Neural crest cell (in vitro differentiated cells): Measurements from ENCODE around the gene CDH13. TPM values are rescaled to one million over a fixed set of nuclear protein-coding genes. Genes with fewer than 3 reads are reported as not detected.

ENCODE experiments used
- DNase-seq: peaks from one replicate; pipeline ENCODE4 v3.0.0; 2021; ENCODE audit warnings: low read depth, mixed read lengths, low spot score
- H3K27ac Mint-ChIP-seq: one replicate; pipeline ENCODE4 v1.8.0; 2021; ENCODE audit warnings: mild to moderate bottlenecking, mixed read lengths; ENCODE audit not compliant: unreplicated experiment
- H3K27me3 Mint-ChIP-seq: 2 replicates; pipeline ENCODE4 v1.8.0; 2021; ENCODE audit warnings: low read depth, mild to moderate bottlenecking, mixed read lengths
- H3K36me3 Mint-ChIP-seq: 2 replicates; pipeline ENCODE4 v1.8.0; 2021; ENCODE audit warnings: low read depth, mild to moderate bottlenecking, mixed read lengths
- H3K4me1 Mint-ChIP-seq: 2 replicates; pipeline ENCODE4 v1.8.0; 2021; ENCODE audit warnings: mixed read lengths
- H3K4me3 Mint-ChIP-seq: one replicate; pipeline ENCODE4 v1.8.0; 2021; ENCODE audit warnings: mild to moderate bottlenecking, mixed read lengths
- H3K9me3 Mint-ChIP-seq: 2 replicates; pipeline ENCODE4 v1.8.0; 2021; ENCODE audit warnings: mixed read lengths
- CTCF ChIP-seq: fragments of 200-600 bp; sonication (generic); conservative IDR thresholded peaks from 2 replicates; pipeline ENCODE4 v1.5.0; 2021; ENCODE audit warnings: antibody characterized with exemption, mild to moderate bottlenecking
- total RNA-seq: library from RNA; stranded (reverse); gene quantifications from 2 replicates; pipeline ENCODE4 v1.2.1, GENCODE V29; 2021

Gene CDH13
- total RNA-seq, 1 donor from 2014 or later = 1.1 TPM

DNA sequence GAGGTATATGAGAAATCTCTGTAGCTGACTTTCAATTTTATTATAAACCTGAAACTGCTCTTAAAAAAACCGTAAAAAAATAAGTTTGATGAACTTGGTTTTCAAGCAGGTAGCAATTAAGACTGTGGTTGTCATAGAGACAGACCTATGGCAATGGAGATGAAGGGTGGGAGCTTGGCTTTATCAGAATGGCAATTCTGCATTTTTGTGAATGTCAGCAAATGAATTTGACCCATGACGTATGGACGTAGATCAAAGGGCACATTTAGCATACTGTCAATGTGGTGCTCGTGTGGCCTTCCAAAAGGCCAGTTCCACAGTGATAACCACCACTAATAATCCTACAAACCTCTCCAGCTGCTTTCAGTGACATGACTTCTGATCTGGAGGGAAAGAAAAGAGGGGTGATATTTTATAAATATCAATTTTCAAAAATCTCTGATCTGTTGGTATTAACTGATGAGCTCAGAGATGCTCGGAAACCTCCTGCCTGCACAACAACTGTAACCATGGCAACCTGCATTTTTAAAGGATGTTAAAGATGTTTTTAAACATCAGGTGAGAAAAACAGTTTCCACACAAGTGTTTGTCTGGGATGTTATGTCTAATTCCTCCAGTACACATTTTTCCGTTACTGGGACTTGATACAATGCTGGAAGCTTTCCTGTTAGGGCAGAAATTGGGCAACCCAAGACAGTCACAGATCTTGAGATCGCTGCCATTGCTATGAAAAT, 533.7 kb downstream of the CDH13 start:
- H3K4me1 Mint-ChIP-seq = peaks cover 13% of the 10 kb centered on the region
- no peaks in the 10 kb centered on the region for H3K36me3 Mint-ChIP-seq
- no peak overlapping the region for H3K4me3 Mint-ChIP-seq
- H3K9me3 Mint-ChIP-seq = peaks cover 2% of the 10 kb centered on the region
- peaks cover 4% of the 10 kb centered on the region for H3K27me3 Mint-ChIP-seq
- TF ChIP-seq CTCF = no peak
- no peak overlapping the region for H3K27ac Mint-ChIP-seq
- no peak for DNase-seq

DNA sequence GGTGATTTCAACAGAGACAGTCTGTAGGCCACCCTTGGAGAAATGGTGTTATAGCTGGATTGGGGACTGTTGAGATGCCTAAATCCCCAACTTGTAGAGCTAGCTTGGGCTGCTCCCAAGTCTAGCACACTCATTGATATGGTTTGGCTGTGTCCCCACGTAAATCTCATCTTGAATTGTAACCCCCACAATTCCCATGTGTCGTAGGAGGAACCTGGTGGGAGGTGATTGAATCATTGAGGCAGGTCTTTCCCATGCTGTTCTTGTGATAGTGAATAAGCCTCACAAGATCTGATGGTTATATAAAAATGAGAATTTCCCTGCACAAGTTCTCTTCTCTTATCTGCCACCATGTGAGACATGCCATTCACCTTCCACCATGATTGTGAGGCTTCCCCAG, 536.0 kb downstream of the CDH13 start:
- peaks cover 8% of the 10 kb centered on the region for H3K27me3 Mint-ChIP-seq
- TF ChIP-seq CTCF = no peak
- no peak overlapping the region for H3K27ac Mint-ChIP-seq
- no peak for DNase-seq
- peaks cover 13% of the 10 kb centered on the region for H3K4me1 Mint-ChIP-seq
- peaks cover 2% of the 10 kb centered on the region for H3K9me3 Mint-ChIP-seq
- H3K36me3 Mint-ChIP-seq = no peaks in the 10 kb centered on the region
- no peak overlapping the region for H3K4me3 Mint-ChIP-seq

- no peak for DNase-seq
- peaks cover 7% of the 10 kb centered on the region for H3K4me1 Mint-ChIP-seq
Observed at GRCh38 chr16:83164816-83165215, 538.0 kb downstream of the CDH13 start.

GRCh38 chr16:83171396-83171795, 544.6 kb downstream of the CDH13 start:
- no peak for TF ChIP-seq CTCF
- H3K4me1 Mint-ChIP-seq = no peaks in the 10 kb centered on the region
- no peak for DNase-seq
- H3K27ac Mint-ChIP-seq = no peak overlapping the region
- H3K36me3 Mint-ChIP-seq = no peaks in the 10 kb centered on the region
- peaks cover 2% of the 10 kb centered on the region for H3K27me3 Mint-ChIP-seq
- H3K9me3 Mint-ChIP-seq = no peaks in the 10 kb centered on the region
- no peak overlapping the region for H3K4me3 Mint-ChIP-seq

More at GRCh38 chr16:83164816-83165215, 538.0 kb downstream of the CDH13 start:
- TF ChIP-seq CTCF = no peak
- no peaks in the 10 kb centered on the region for H3K36me3 Mint-ChIP-seq
- H3K27me3 Mint-ChIP-seq = peaks cover 8% of the 10 kb centered on the region
- H3K9me3 Mint-ChIP-seq = peaks cover 2% of the 10 kb centered on the region
- no peak overlapping the region for H3K4me3 Mint-ChIP-seq
- no peak overlapping the region for H3K27ac Mint-ChIP-seq

- Mint-ChIP-seq H3K4me1 (no peaks in the 10 kb centered on the region), H3K27me3 (peaks cover 8% of the 10 kb centered on the region), H3K4me3 (no peak overlapping the region), H3K27ac (no peak overlapping the region), H3K36me3 (no peaks in the 10 kb centered on the region), H3K9me3 (no peaks in the 10 kb centered on the region)
- DNase-seq = no peak
- no peak for TF ChIP-seq CTCF
Observed at GRCh38 chr16:83174671-83175070, 547.9 kb downstream of the CDH13 start.
